HCT116 (cell line): Measurements from ENCODE around the gene RNU6-9.

ENCODE experiments used
- EZH2phosphoT487 ChIP-seq: fragments of 200-600 bp; IDR thresholded peaks from 2 replicates; pipeline ENCODE4 v1.6.1; 2018; ENCODE audit warnings: antibody characterized with exemption, borderline replicate concordance
- POLR2A ChIP-seq: IDR thresholded peaks from 2 replicates; pipeline ENCODE4 v1.7.0; 2011; ENCODE audit warnings: borderline replicate concordance; ENCODE audit not compliant: insufficient read depth, insufficient read length; ENCODE audit errors: extremely low read depth
- POLR2AphosphoS5 ChIP-seq: IDR thresholded peaks from 2 replicates; pipeline ENCODE4 v1.6.1; 2011; ENCODE audit warnings: mild to moderate bottlenecking, low read depth, low read length, moderate library complexity
- RAD21 ChIP-seq: IDR thresholded peaks from 2 replicates; pipeline ENCODE4 v1.6.1; 2012; ENCODE audit warnings: low read depth, mild to moderate bottlenecking
- TF ChIP-seq, protein P1 (sequence below), 3 experiments: fragments of 200-600 bp in 1 of 3; sonication (generic) in 1 of 3; IDR thresholded peaks in 2 of 3; conservative IDR thresholded peaks in 1 of 3; 2 replicates each; pipeline ENCODE4 v1.5.1; 2012 to 2017; ENCODE audit warnings: low read depth in 2 of 3, low read length in 2 of 3, antibody characterized with exemption in 1 of 3, borderline replicate concordance in 1 of 3, control low read depth in 1 of 3, mild to moderate bottlenecking in 1 of 3, mixed read lengths in 1 of 3, mixed run types in 1 of 3, moderate library complexity in 1 of 3; ENCODE audit not compliant: insufficient read depth in 1 of 3
- TF ChIP-seq, protein P2 (sequence below): IDR thresholded peaks from 2 replicates; pipeline ENCODE4 v1.6.1; 2012; ENCODE audit warnings: low read depth

DNA sequence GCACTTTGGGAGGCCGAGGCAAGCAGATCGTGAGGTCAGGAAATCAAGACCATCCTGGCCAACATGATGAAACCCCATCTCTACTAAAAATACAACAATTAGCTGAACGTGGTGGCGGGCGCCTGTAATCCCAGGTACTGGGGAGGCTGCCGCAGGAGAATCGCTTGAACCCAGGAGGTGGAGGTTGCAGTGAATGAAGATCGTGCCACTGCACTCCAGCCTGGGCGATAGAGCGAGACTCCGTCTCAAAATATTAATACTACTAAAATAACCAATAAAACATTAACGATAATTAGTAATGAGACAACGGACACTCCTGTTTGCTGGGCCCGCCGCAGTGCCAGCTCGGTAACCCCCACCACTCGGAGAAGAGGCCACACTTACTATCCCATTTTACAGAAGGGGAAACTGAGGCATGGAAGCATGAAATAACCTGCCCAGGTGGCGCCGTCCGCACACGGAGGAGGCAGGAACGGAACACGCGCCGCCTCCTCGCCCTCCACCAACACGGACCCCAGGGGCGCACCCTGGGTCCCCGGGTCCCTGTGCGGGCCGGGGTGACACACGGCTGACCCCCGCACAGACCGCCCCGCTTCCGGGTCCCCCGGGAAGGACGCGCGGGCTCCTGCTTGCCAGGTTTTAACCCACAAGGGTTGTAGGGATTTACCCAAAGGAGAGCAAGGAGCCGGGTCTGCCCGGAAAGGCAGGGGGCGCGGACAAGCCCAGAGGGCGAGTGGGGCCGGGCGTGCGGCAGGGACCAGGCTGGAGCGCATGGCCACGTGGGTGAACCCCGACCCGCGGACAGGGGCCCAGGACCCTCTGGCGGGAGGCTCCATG, 18.1 kb downstream of the RNU6-9 start:
- TF ChIP-seq, protein P1, sequence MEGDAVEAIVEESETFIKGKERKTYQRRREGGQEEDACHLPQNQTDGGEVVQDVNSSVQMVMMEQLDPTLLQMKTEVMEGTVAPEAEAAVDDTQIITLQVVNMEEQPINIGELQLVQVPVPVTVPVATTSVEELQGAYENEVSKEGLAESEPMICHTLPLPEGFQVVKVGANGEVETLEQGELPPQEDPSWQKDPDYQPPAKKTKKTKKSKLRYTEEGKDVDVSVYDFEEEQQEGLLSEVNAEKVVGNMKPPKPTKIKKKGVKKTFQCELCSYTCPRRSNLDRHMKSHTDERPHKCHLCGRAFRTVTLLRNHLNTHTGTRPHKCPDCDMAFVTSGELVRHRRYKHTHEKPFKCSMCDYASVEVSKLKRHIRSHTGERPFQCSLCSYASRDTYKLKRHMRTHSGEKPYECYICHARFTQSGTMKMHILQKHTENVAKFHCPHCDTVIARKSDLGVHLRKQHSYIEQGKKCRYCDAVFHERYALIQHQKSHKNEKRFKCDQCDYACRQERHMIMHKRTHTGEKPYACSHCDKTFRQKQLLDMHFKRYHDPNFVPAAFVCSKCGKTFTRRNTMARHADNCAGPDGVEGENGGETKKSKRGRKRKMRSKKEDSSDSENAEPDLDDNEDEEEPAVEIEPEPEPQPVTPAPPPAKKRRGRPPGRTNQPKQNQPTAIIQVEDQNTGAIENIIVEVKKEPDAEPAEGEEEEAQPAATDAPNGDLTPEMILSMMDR (IDR thresholded peaks at IDR 0.05 in 2 of 3, conservative IDR thresholded peaks at IDR 0.05 in 1 of 3; ENCODE audit: borderline replicate concordance in 1 of 3, insufficient read depth in 1 of 3, low read depth in 2 of 3, low read length in 2 of 3), result no peak
- TF ChIP-seq RAD21, result no peak
- no peak for TF ChIP-seq POLR2A
- TF ChIP-seq EZH2phosphoT487, result no peak
- no peak for TF ChIP-seq POLR2AphosphoS5
- TF ChIP-seq, protein P2, sequence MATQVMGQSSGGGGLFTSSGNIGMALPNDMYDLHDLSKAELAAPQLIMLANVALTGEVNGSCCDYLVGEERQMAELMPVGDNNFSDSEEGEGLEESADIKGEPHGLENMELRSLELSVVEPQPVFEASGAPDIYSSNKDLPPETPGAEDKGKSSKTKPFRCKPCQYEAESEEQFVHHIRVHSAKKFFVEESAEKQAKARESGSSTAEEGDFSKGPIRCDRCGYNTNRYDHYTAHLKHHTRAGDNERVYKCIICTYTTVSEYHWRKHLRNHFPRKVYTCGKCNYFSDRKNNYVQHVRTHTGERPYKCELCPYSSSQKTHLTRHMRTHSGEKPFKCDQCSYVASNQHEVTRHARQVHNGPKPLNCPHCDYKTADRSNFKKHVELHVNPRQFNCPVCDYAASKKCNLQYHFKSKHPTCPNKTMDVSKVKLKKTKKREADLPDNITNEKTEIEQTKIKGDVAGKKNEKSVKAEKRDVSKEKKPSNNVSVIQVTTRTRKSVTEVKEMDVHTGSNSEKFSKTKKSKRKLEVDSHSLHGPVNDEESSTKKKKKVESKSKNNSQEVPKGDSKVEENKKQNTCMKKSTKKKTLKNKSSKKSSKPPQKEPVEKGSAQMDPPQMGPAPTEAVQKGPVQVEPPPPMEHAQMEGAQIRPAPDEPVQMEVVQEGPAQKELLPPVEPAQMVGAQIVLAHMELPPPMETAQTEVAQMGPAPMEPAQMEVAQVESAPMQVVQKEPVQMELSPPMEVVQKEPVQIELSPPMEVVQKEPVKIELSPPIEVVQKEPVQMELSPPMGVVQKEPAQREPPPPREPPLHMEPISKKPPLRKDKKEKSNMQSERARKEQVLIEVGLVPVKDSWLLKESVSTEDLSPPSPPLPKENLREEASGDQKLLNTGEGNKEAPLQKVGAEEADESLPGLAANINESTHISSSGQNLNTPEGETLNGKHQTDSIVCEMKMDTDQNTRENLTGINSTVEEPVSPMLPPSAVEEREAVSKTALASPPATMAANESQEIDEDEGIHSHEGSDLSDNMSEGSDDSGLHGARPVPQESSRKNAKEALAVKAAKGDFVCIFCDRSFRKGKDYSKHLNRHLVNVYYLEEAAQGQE, result no peak
